ENCODE results near the gene GGT6.

DNA sequence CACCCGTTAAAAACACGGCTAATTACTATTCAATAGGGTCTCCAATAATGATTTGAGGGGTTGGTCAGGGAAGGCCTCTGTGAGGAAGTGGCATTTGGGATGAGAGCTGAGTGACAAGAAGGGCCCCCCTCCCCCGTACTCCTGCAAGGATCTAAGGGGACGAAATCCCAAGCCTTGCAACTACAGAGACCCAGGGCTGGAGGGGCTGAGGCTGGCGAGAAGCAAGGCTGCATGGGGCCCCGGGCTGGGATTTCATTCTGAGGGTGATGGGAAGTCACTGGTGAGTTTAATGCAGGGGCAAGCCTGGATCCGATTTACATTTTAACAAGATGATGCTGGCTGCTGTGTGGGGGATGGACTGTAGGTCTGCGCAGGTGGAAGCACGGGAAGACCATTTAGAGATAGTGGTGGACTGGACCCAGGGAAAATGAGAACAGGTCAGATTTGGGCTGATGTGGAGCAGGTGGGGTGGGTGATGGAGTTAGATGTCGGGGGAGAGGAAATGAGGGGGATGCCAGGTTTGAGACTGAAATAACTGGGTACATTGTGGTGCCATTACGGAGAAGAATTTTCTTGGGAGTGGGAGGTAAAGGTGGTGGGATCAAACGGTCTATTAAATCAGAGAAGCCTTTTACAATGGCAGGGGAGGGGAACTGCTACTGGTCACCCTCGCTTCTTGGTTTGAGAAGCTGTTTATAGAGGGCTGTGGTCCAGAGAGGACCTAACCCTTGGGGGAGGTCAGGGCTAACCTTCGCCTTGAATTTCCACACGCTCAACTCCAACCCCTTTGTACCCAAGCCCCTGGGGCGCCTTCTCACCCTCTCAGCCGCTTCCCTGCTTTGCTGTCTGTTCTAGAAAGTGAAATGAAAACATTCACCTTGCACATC, 4.3 kb downstream of the GGT6 start:
- TF ChIP-seq EZH2 (IDR thresholded peaks at IDR 0.05; ENCODE audit: borderline replicate concordance, low read length), result no peak
- TF ChIP-seq, protein P1, sequence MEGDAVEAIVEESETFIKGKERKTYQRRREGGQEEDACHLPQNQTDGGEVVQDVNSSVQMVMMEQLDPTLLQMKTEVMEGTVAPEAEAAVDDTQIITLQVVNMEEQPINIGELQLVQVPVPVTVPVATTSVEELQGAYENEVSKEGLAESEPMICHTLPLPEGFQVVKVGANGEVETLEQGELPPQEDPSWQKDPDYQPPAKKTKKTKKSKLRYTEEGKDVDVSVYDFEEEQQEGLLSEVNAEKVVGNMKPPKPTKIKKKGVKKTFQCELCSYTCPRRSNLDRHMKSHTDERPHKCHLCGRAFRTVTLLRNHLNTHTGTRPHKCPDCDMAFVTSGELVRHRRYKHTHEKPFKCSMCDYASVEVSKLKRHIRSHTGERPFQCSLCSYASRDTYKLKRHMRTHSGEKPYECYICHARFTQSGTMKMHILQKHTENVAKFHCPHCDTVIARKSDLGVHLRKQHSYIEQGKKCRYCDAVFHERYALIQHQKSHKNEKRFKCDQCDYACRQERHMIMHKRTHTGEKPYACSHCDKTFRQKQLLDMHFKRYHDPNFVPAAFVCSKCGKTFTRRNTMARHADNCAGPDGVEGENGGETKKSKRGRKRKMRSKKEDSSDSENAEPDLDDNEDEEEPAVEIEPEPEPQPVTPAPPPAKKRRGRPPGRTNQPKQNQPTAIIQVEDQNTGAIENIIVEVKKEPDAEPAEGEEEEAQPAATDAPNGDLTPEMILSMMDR (IDR thresholded peaks at IDR 0.05; ENCODE audit: low read length), result no peak

All from OCI-LY1 (cell line).